HG02642 (cell line): ENCODE data around the gene SLC7A9.
"Not testable (repeated sequence)": the region's sequence is repeated elsewhere in the genome, so short reads cannot be mapped to it uniquely, and the experiment has no call there.

Experiments
- ATAC-seq: cut with Tn5 transposase; IDR thresholded peaks from one replicate; pipeline ENCODE4 v1.9.1; 2021; ENCODE audit warnings: mild to moderate bottlenecking; ENCODE audit not compliant: unreplicated experiment, poor library complexity

SLC7A9 gene

DNA sequence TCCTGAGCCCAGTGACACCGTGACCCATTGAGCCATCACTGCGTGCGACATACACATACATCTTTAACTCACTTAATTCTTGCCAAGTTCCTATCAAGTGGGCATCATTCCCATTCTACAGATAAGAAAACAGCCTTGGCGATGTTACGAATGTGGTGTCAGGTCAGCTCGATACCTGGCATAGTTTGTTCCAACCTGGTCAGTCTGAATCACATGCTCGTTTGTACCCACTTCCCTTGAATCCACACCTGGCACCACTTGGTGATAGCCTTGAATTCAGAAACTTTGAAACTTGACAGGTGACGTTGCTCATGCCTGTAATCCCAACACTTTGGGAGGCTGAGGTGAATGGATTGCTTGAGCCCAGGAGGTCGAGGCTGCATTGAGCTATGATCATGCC, 59.1 kb downstream of the SLC7A9 start:
- ATAC-seq: no peak

DNA sequence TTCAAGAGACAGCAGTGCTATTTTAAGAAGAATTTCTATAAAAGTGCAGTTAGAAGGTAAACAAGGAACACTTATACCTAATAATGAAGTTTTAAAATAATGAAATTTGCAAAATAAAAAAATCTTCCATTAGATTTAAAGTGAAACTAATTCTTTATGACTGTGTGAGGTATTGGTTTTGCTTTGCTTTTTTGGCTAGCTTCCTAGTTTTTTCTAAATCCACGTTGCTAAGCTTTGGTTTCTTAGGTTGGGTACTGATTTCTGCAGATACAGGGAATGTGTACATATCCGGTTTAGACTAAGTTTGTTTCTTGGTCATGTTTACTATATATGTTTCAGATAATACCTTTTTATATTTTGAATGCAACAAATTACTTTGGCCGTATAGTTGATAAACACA, 59.8 kb downstream of the SLC7A9 start:
- ATAC-seq: no peak

GRCh38 chr19:32809254-32809653, 60.3 kb downstream of the SLC7A9 start:
- no peak for ATAC-seq

GRCh38 chr19:32808236-32808635, 61.3 kb downstream of the SLC7A9 start:
- ATAC-seq: no peak

DNA sequence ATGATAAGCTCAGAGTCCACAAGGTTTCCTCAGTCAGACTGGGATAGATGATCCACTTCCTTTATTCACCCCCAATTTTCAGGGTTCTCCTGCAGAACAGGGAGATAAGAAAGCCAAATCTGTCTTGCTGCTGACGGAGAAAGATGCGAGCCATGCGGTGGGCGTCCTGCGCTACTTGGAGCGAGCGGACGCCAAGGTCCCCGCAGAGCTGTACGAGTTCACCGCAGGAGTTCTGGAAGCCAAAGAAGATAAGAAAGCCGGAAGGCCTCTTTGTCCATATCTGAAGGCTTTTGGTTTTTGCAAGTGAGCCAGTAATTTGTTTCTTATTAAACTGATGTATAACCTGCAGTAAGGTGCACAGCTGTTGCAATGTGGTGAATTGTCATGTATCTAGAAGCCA, 66.7 kb downstream of the SLC7A9 start:
- no peak for ATAC-seq

- no peak for ATAC-seq
Measured at GRCh38 chr19:32800754-32801153, 68.8 kb downstream of the SLC7A9 start.

DNA sequence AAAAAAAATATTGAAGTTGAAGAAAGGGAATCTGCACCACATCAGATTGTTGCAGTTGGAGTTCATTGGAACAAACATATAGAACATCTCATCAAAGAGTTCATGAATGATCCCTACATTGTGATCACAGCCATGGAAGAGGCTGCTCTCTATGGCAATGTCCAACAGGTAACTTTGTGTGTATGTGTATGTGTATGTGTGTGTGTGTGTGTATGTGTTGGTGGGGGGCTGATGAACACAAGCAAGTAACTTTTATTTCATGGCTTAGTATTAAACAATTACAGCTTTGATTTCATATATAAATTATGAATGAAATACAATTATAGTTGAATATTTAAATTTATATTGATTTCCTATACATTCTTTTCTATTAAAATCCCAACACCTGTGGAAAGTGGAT, 69.4 kb downstream of the SLC7A9 start:
- no peak for ATAC-seq

DNA sequence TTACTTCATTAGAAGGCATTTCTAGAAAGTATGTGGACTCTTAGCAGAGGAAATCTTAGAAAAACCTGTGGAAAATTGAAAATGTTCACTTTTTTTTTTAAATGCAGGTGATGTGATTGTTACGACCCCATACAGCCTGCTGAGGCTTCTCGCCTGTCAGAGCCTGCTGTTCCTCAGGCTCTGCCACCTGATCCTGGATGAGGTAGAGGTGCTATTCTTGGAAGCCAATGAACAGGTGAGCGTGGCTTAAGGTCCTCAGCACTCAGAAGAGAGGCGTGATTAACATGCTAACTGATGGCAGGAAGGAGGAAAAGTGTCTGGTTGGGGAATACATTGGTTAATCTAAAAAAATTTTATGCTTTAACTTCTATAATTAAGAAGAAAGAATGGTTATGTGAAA, 71.4 kb downstream of the SLC7A9 start:
- ATAC-seq: no peak

DNA sequence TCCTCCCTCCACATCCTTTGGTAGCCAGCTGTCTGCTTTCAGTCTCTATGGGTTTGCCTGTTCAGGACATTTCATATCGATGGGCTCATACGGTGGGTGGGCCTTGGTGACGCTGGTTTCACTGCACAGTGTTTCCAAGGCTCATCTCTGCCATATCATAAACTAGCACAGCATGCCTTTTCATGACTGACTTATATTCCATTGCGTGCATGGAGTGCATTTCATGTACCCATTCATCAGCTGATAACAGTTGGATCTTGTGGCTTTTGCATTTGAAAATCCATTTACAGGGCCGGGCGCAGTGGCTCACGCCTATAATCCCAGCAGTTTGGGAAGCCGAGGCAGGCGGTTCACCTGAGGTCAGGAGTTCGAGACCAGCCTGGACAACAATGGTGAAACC, 80.1 kb downstream of the SLC7A9 start:
- ATAC-seq: no peak

GRCh38 chr19:32787895-32788294, 81.7 kb downstream of the SLC7A9 start:
- ATAC-seq: not testable (repeated sequence)

- ATAC-seq: not testable (repeated sequence)
Measured at GRCh38 chr19:32787161-32787813, 82.3 kb downstream of the SLC7A9 start.

GRCh38 chr19:32782089-32782488, 87.5 kb downstream of the SLC7A9 start:
- ATAC-seq: not testable (repeated sequence)

GRCh38 chr19:32781280-32781679, 88.3 kb downstream of the SLC7A9 start:
- no peak for ATAC-seq
